HG02763 (cell line): ENCODE data around the gene AGBL4.

Experiments used
- ATAC-seq: cut with Tn5 transposase; IDR thresholded peaks from one replicate; pipeline ENCODE4 v1.9.1; 2021; ENCODE audit warnings: mild to moderate bottlenecking, moderate library complexity; ENCODE audit not compliant: unreplicated experiment

The AGBL4 gene

DNA sequence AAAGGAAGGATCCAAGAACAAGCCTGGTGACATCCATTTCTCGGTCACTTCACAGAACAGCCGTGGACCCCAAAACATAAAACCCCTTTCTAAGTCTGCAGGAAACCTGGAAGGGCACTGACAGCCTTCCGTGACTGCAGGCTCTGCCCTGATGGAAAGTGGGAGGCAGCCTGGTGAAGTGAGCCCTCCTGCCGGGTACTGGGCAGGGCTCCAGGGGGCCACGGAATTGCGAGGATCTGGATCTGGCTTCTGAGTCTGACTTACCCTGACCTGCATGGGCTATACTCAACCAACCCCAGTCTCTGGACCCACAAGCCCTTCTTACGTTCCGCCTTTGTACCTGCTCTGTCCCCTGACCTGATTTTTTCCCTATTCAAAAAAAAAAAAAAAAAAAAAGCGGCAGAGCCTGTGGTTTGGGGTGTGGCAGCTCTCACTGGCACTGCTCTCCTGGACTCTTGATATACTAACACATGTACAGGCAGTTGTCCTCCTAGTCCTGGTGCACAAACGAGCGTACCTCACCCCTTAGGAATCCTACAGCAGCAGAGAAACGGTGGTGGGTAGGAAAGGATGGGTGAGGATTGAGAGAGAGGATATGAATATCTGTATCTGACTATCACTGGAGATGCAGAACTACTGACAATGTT lies 1330.0 kb downstream of the AGBL4 start:
- ATAC-seq, result no peak

DNA sequence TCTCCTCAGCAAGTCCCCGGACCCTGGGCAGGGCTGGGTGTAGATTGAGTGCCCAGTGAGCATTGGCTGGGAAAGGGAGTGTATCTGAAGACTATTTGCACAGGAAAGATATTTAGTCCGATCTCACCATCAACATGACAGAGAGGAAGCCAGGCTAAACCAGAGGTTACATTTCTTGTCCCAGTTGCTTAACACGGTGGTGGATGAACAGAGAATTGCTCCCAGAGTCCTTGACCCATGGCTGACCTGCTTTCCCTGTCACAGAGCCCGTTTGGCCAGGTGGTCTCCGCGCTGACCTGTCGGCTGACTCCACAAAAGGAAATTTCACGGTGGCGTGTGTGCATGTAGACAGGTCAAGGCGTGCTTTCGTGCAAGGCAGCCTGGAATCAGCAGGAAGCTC lies 1330.6 kb downstream of the AGBL4 start:
- ATAC-seq, result no peak

- no peak for ATAC-seq
Observed at GRCh38 chr1:48692235-48692634, 1331.5 kb downstream of the AGBL4 start.

- no peak for ATAC-seq
Observed at GRCh38 chr1:48691429-48692001, 1332.2 kb downstream of the AGBL4 start.

DNA sequence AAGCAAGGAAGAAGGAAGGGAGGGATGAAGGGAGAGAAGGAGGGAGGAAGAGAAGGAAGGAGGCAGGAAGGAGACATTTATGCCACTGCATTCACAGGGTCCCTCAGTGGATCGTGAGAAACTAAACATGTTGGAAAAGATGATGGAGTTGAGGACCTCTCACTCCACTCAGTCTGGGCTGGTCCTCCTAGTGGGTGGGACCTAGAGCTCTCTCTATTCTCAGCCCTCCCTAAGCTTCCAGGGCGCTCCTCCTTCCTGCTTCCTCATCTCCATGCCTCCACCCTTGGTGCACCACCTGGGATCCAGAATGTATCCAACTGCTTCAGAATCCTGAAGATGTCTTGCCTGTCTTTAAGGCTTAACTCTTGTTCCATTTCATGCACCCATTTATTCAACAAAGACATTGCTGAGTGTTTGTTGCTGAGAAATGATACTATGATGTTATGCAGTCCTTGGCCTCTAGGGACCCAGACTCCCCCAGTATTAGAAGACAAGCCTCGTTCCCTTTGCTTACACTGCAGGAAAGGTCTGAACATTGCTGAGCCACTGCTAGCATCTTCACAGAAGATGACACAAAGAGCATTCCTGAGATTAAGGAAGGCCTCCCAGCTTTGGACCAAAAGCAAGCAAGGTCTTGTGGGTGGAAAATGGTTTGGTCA lies 1335.5 kb downstream of the AGBL4 start:
- ATAC-seq, result peak; percentile 48

GRCh38 chr1:48687282-48688045 lies 1336.3 kb downstream of the AGBL4 start:
- ATAC-seq, result no peak

DNA sequence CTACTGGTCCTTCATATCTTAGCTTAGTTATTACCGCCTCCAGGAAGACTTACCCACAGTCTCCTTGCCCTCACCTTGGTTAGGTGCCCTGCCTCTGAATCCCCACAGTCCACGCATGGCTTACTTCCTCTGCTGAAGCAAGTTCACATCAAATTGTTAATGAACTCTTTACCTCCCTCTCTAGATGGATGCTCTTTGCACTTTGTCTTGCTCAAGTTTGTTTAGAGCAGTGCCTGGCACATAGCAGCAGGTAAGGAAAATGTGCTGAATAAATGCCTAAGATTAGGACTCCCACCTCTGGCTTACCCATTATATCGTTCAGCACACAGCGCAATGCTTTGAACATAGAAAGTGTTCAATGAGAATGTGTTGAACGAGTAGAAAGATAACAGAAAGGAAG lies 1337.6 kb downstream of the AGBL4 start:
- ATAC-seq, result no peak

DNA sequence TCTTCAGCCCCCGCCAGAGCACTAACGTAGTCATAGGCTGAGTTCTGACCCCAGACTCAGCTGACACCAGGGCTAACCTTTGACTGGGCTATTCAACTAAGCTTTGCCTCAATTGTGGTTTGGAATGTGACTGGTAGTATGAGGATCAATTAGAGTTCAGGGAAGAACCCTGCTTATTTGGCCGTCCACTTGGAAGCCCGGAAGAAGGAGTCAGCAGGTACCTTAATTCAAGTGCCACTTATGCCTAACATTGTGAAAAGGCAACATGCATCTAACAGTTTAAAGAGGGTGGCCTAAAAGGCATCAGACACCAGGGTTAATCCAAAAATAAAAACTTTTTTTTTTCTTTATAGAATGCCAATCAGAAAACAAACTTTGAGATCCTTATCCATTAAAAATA lies 1339.4 kb downstream of the AGBL4 start:
- ATAC-seq, result no peak

DNA sequence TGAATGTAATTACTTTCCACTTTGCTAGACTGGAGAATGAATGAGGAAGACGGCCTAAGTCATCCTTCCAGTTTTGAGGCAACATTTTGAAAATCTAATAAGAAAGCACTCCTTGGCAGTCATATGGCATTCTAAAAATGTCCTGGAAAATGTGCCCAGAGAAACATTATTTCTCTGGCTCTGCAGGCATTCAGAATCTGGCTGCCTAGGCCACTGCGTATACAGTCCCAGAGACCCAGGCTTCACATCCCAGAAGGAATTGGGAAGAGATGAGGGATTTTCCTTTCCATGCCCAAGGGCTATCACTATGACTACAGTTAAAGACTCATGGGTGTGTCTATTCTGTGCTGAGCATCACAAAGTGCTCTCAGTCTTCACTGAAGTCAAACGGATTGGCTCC lies 1339.9 kb downstream of the AGBL4 start:
- no peak for ATAC-seq

DNA sequence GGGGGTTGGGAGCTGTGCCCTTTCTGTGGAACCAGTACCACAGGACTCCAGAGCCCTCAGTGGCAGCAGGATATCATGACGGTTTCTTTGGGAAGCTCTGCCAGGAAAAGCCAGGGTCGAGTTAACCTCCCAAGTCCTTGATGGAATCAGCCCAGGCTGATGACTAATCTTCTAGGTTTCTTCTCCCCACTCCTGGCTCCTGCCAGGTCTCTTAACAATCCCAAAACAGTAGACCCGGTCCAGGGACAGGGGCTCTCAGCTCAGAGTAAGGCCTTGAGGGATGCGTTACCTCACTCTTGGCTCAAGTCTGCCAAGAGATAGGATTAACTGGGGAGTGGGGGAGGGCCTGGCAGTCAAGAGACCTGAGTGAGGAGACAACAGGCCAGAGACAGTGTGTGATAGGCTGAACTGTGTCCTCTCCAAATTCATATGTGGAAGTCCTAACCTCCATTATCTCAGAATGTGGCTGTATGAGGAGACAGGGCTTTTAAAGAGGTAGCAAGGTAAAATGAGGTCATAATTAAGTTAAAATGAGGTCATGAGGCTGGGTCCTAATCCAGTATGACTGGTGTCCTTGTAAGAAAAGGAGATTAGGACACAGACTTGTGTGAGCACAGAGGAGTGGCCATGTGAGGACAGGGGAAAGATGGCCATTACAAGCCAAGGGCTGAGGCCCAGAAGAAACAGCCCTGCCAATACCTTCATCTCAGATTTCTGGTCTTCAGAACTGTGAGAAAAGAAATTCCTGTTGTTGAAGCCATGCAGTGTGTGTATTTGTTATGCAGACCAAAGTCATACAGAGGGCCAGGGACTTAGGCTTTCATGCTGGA lies 1342.1 kb downstream of the AGBL4 start:
- ATAC-seq, result no peak

GRCh38 chr1:48680411-48681035 lies 1343.2 kb downstream of the AGBL4 start:
- ATAC-seq, result no peak

GRCh38 chr1:48679859-48680258 lies 1343.9 kb downstream of the AGBL4 start:
- no peak for ATAC-seq

GRCh38 chr1:48678710-48679505 lies 1344.8 kb downstream of the AGBL4 start:
- ATAC-seq, result no peak

DNA sequence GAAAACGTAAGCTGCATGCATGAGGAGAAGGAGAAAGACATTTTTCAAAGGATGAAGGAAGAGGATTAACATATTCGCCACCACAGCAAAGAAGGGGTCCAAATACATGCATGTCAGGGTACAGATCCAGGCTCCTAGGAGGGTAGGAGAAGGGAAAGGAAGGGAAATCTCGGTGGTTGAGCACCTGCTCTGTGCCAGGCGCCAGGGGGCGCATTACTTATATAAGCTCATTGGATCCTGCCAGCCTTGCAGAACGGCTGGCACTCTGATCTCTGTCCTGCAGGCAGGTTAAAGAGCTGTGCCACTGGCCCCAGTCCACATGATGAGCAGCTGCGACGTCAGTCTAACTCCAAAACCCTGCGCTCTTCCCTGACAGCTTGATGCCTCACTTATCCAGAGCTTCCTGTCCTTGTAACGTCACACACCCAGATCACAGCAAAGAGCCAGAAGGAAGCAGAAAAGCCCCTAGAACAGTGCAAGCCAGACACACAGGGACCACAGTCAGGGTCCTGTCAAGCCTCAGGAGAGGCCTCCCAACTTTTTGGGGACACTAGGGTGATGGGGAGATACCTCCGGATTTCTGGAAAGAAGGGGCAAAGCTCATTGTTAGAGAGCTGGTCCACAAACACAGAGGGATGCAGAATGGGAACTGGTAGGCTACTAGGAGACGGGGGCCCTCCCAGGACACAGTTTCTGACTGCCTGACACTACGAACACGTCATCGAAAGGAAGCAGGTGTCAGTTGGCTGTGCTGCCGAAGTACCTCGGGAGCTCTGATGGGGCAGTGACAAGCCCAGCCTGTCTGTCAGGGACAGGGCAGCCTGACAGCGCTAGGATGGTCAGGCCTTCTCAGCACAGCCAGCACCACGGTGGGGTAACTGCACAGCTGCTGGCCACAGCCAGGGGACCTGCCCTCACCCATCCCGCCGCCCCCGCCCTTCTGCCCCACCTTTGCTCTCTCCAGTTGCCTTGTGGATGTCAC lies 1346.2 kb downstream of the AGBL4 start:
- ATAC-seq, result no peak

DNA sequence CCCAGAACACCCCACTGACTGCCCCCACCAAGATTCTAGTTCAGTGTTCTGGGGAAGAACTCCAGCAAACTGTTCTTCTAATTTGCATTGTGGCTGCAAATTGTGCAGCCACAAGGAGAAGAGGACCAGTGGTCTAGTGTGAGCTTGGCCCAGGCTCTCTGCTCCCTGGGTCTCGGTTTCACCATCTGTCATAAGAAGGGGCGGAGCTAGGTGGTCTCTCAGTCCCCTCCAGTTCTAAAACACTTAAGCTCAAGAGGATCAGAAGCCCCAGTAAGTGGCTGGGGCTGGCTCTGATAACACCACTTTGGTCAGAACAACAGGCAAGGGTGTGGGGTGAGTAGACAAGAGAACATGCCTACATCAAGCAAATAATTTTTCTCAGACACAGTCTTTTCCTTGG lies 1346.9 kb downstream of the AGBL4 start:
- no peak for ATAC-seq

- no peak for ATAC-seq
Observed at GRCh38 chr1:48676376-48676775, 1347.4 kb downstream of the AGBL4 start.

- ATAC-seq, result no peak
Observed at GRCh38 chr1:48675251-48675650, 1348.5 kb downstream of the AGBL4 start.

GRCh38 chr1:48674641-48675040 lies 1349.1 kb downstream of the AGBL4 start:
- ATAC-seq, result no peak
